Measurements from ENCODE around the gene NAALADL2. TPM values are rescaled to one million over a fixed set of nuclear protein-coding genes. Genes with fewer than 3 reads are reported as not detected.

Gene NAALADL2
- polyA plus RNA-seq, 1 donor from 2014 or later, result 1.6 TPM

GRCh38 chr3:174957081-174957480 lies 97.9 kb downstream of the NAALADL2 start:
- Histone ChIP-seq H3K4me2 (ENCODE audit: low read length) (no peak overlapping the region), H3K79me2 (replicated peaks; ENCODE audit: insufficient read depth, low read length) (no peaks in the 10 kb centered on the region), H3F3A (ENCODE audit: insufficient read depth, low read length, poor library complexity, severe bottlenecking) (no peaks in the 10 kb centered on the region), H3K9me3 (ENCODE audit: low read length) (no peaks in the 10 kb centered on the region), H3K27me3 (ENCODE audit: insufficient read depth, low read depth, low read length) (no peaks in the 10 kb centered on the region), H3K9ac (ENCODE audit: low read length) (no peak overlapping the region), H3K4me3 (ENCODE audit: low read length) (no peak overlapping the region), H3K36me3 (ENCODE audit: insufficient read depth, low read length) (no peaks in the 10 kb centered on the region), H4K20me1 (ENCODE audit: insufficient read depth) (no peaks in the 10 kb centered on the region), H3K27ac (ENCODE audit: low read length) (no peak overlapping the region), H2AFZ (ENCODE audit: low read depth, low read length) (no peak overlapping the region), H3K9me2 (ENCODE audit: insufficient read depth, low read length) (no peaks in the 10 kb centered on the region)
- TF ChIP-seq EZH2 (IDR thresholded peaks at IDR 0.05; ENCODE audit: borderline replicate concordance, insufficient read depth, low read length, poor library complexity, severe bottlenecking) (no peak), REST (IDR thresholded peaks at IDR 0.05; ENCODE audit: borderline replicate concordance) (no peak), SMC3 (conservative IDR thresholded peaks at IDR 0.05; ENCODE audit: poor library complexity) (no peak), RAD21 (conservative IDR thresholded peaks at IDR 0.05) (no peak), CTCF (IDR thresholded peaks at IDR 0.05; ENCODE audit: poor library complexity, severe bottlenecking) (no peak), TAF1 (IDR thresholded peaks at IDR 0.05; ENCODE audit: low read depth) (no peak), POLR2AphosphoS5 (IDR thresholded peaks at IDR 0.05) (no peak), MXI1 (conservative IDR thresholded peaks at IDR 0.05; ENCODE audit: poor library complexity, severe bottlenecking) (no peak), EP300 (conservative IDR thresholded peaks at IDR 0.05; ENCODE audit: poor library complexity, severe bottlenecking) (no peak)

- Histone ChIP-seq H3K9me2 (ENCODE audit: insufficient read depth, low read length) (no peaks in the 10 kb centered on the region), H4K20me1 (ENCODE audit: insufficient read depth) (no peaks in the 10 kb centered on the region), H3K79me2 (replicated peaks; ENCODE audit: insufficient read depth, low read length) (no peaks in the 10 kb centered on the region), H3K9me3 (ENCODE audit: low read length) (no peaks in the 10 kb centered on the region), H3F3A (ENCODE audit: insufficient read depth, low read length, poor library complexity, severe bottlenecking) (no peaks in the 10 kb centered on the region), H3K36me3 (ENCODE audit: insufficient read depth, low read length) (no peaks in the 10 kb centered on the region), H3K9ac (ENCODE audit: low read length) (no peak overlapping the region), H3K27me3 (ENCODE audit: insufficient read depth, low read depth, low read length) (no peaks in the 10 kb centered on the region), H2AFZ (ENCODE audit: low read depth, low read length) (no peak overlapping the region), H3K4me2 (ENCODE audit: low read length) (no peak overlapping the region), H3K27ac (ENCODE audit: low read length) (no peak overlapping the region), H3K4me3 (ENCODE audit: low read length) (no peak overlapping the region)
- TF ChIP-seq REST (IDR thresholded peaks at IDR 0.05; ENCODE audit: borderline replicate concordance), result no peak
- no peak for TF ChIP-seq SMC3 (conservative IDR thresholded peaks at IDR 0.05; ENCODE audit: poor library complexity)
- TF ChIP-seq MXI1 (conservative IDR thresholded peaks at IDR 0.05; ENCODE audit: poor library complexity, severe bottlenecking), result no peak
- no peak for TF ChIP-seq RAD21 (conservative IDR thresholded peaks at IDR 0.05)
- TF ChIP-seq TAF1 (IDR thresholded peaks at IDR 0.05; ENCODE audit: low read depth), result no peak
These were observed 98.4 kb downstream of the NAALADL2 start for GRCh38 chr3:174957551-174958001.
